Measurements from ENCODE around the gene HGFAC. TPM values are rescaled to one million over a fixed set of nuclear protein-coding genes. Genes with fewer than 3 reads are reported as not detected.

HGFAC gene
- total RNA-seq, 3 donors from 2014 or later: 0.95 TPM; not detected in 2

DNA sequence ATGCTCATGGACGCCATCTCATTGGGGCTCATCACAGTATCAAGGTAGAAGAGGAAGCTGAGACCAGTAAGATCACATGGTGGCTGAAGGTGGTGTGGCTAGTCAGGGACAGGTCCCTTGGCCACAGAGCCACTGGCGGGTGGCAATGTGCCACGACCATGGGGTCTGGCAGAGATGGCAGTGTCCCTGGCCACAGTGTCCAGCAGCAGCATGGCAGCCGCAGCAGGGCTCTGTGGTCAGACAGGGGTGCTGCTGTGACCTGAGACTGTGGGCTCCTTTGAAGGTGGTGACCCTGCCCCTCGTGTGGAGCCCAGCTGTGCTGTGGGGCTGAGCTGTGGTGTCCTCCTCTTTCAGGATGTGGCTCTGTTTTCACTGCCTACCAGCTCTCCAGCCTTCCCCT lies 19.2 kb downstream of the HGFAC start:
- H3K4me1 ChIP-seq (ENCODE audit: low read depth): peaks cover 7% of the 10 kb centered on the region
- intact Hi-C loops (cut with DNase I, micrococcal nuclease): no loop called here
- no peaks in the 10 kb centered on the region for H3K9me3 ChIP-seq
- DNase-seq: peak in 2 of 3 donors; percentile 17 to 45
- H3K36me3 ChIP-seq (ENCODE audit: low read depth): no peaks in the 10 kb centered on the region
- ATAC-seq: no peak
- no peak for TF ChIP-seq CTCF (IDR thresholded peaks at IDR 0.05)
- no peak overlapping the region for H3K4me3 ChIP-seq

DNA sequence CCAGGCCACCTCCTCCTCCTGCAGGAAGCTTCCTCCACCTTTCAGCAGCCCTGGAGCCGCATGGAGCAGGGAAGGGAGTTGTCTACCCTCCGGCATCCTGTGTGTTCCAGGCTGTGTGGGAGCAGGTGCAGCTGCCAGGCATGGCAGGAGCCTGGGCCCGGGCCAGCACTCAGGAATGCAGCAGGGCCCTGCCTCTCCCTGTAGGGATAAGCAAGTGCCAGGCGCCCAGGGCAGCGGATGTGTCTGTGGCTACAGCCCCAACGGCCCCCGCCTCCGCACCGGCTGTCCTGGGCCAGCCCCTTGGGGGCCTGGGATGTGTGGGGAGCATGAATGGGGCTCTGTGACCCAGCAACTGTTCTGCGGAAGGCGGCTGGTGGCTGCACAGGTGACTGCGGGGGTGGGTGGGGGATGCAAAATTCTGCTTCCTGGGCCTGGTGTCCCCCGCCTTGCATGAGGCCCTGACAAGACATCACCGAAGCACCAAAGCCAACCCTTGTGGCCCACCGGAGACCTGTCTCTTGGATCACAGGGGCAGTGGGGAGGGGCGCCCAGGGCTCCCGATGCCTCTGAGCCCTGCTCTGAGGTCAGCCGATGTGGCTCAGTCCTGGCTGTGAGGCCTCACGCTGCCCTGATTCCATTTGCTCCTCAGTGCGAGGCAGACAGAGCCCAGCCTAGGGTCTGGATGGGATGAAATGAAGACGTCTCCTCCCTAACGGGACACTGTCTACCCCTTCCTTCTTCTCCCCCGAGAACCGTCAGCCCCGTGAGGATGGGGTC lies 19.9 kb downstream of the HGFAC start:
- ATAC-seq: peak; percentile 90
- no peaks in the 10 kb centered on the region for H3K36me3 ChIP-seq (ENCODE audit: low read depth)
- no peak for TF ChIP-seq CTCF (IDR thresholded peaks at IDR 0.05)
- no peak overlapping the region for H3K4me3 ChIP-seq
- peaks cover 7% of the 10 kb centered on the region for H3K4me1 ChIP-seq (ENCODE audit: low read depth)
- intact Hi-C loops (cut with DNase I, micrococcal nuclease): no loop called here
- peak; percentile 55 to 81 (median 67) for DNase-seq
- no peaks in the 10 kb centered on the region for H3K9me3 ChIP-seq

- Histone ChIP-seq H3K9me3 (no peaks in the 10 kb centered on the region), H3K4me3 (no peak overlapping the region), H3K36me3 (ENCODE audit: low read depth) (no peaks in the 10 kb centered on the region), H3K4me1 (ENCODE audit: low read depth) (peaks cover 7% of the 10 kb centered on the region)
- DNase-seq (peak in 2 of 3 donors; percentile 24 to 47), ATAC-seq (no peak)
- intact Hi-C loops (cut with DNase I, micrococcal nuclease): no loop called here
- TF ChIP-seq CTCF (IDR thresholded peaks at IDR 0.05): no peak
Measured at GRCh38 chr4:3462321-3462789, 20.6 kb downstream of the HGFAC start.

- intact Hi-C loops (cut with DNase I, micrococcal nuclease): no loop called here
- Histone ChIP-seq H3K4me3 (no peak within 1 kb of the TSS), H3K9me3 (no peaks in the 10 kb centered on the region), H3K36me3 (ENCODE audit: low read depth) (no peaks in the 10 kb centered on the region), H3K4me1 (ENCODE audit: low read depth) (peaks cover 7% of the 10 kb centered on the region)
- TF ChIP-seq CTCF (IDR thresholded peaks at IDR 0.05): no peak
- DNase-seq: peak; percentile 42 to 46 (median 45)
- ATAC-seq: peak; percentile 46
Measured at GRCh38 chr4:3462790-3463415, 21.1 kb downstream of the HGFAC start, which contains the start of gene DOK7. Gene DOK7 (plus strand): TSS chr4:3463306. CDS start chr4:3463376, 70 bp downstream.

DNA sequence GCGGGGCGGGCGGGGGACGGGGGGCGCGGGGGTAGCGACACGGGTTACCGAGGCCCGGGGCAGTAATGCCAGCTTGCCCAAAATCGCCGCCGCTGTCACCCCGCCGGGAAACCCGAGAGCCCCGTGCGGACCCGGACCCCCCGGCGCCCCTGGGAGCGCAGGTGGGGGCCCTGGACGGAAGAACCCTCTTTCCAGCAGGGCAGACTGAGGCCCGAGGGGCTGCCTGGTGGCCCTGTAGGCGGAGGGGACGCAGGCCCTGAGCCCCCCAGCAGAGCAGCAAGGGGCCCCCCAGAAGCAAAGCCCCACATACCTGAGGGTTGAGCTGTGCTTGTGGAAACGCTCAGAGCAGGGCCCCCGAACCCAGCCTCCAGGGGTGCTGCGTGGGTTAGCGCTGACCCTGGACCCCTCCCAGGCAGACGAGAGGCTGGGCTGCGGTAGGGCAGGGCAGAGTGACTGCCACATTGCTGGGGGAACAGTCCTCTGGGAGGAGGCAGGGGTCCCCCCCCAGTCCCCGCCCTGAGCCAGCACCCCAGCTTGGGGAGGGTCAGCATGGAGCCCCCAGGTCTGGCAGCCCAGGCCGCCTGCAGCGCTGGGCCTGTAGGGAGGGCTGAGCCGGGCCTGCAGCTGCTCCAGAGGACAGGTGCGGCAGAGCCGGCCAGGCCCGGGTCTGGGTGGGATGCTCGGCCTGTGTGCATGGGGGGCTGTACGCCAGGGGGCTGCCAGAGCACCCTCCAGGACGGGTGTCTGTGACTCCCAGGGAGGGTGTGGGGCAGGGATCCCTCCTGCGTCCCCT lies 22.0 kb downstream of the HGFAC start:
- ATAC-seq (no peak), DNase-seq (peak in 1 of 3 donors; percentile 21)
- H3K9me3 ChIP-seq: no peaks in the 10 kb centered on the region
- intact Hi-C loops (cut with DNase I, micrococcal nuclease): no loop called here
- no peak overlapping the region for H3K4me3 ChIP-seq
- no peak for TF ChIP-seq CTCF (IDR thresholded peaks at IDR 0.05)
- H3K36me3 ChIP-seq (ENCODE audit: low read depth): no peaks in the 10 kb centered on the region
- H3K4me1 ChIP-seq (ENCODE audit: low read depth): peaks cover 7% of the 10 kb centered on the region
